Neural cell (in vitro differentiated cells): ENCODE measurements around the gene GPR158.

Source experiments
- CTCF ChIP-seq: fragments of 450-650 bp; IDR thresholded peaks from 2 replicates; pipeline ENCODE4 v1.5.1; 2014; ENCODE audit warnings: antibody characterized with exemption, mild to moderate bottlenecking, moderate library complexity; ENCODE audit not compliant: poor library complexity, severe bottlenecking
- EP300 ChIP-seq: fragments of 450-650 bp; conservative IDR thresholded peaks from 2 replicates; pipeline ENCODE4 v1.6.1; 2014; ENCODE audit warnings: antibody characterized with exemption, mild to moderate bottlenecking, moderate library complexity; ENCODE audit not compliant: poor library complexity, severe bottlenecking
- EZH2 ChIP-seq: fragments of 200-600, 300-800 bp; shearing (Covaris generic), sonication (generic); IDR thresholded peaks from 2 replicates; pipeline ENCODE4 v1.6.1; 2014; ENCODE audit warnings: antibody characterized with exemption, low read length, borderline replicate concordance, mild to moderate bottlenecking; ENCODE audit not compliant: insufficient read depth, poor library complexity, severe bottlenecking
- POLR2AphosphoS5 ChIP-seq: IDR thresholded peaks from 2 replicates; pipeline ENCODE4 v1.6.1; 2012
- TAF1 ChIP-seq: IDR thresholded peaks from 2 replicates; pipeline ENCODE4 v1.6.1; 2012; ENCODE audit warnings: low read depth

GRCh38 chr10:25263931-25264330 is 89.1 kb downstream of the GPR158 start:
- no peak for TF ChIP-seq EZH2
- no peak for TF ChIP-seq POLR2AphosphoS5
- TF ChIP-seq CTCF, result no peak
- no peak for TF ChIP-seq TAF1
- no peak for TF ChIP-seq EP300
